Thymus (tissue), 11 donors: Measurements from ENCODE around the gene TMF1. TPM values are rescaled to one million over a fixed set of nuclear protein-coding genes. Genes with fewer than 3 reads are reported as not detected.

Experiments used
- DNase-seq, 9 donors: peaks; one replicate each; pipeline ENCODE4 v3.0.0-alpha.2; 2013; ENCODE audit warnings: low spot score in 9 of 9, low read depth in 6 of 9, missing footprints in 1 of 9
- H3K27ac ChIP-seq, 2 donors: one replicate each; pipeline ENCODE4 v1.5.1; 2013; ENCODE audit warnings: control low read depth in 1 of 2, low read depth in 1 of 2, low read length in 1 of 2, mild to moderate bottlenecking in 1 of 2, moderate library complexity in 1 of 2
- H3K27me3 ChIP-seq, 2 donors: one replicate each; pipeline ENCODE4 v1.5.1; 2013; ENCODE audit warnings: low read length in 1 of 2; ENCODE audit not compliant: control insufficient read depth in 2 of 2, insufficient read depth in 1 of 2
- H3K36me3 ChIP-seq, 2 donors: one replicate each; pipeline ENCODE4 v1.5.1; 2013; ENCODE audit warnings: low read length in 1 of 2, mild to moderate bottlenecking in 1 of 2, moderate library complexity in 1 of 2; ENCODE audit not compliant: control insufficient read depth in 2 of 2, insufficient read depth in 2 of 2
- H3K4me1 ChIP-seq, 2 donors: one replicate each; pipeline ENCODE4 v1.5.1; 2013; ENCODE audit warnings: low read length in 2 of 2; ENCODE audit not compliant: control insufficient read depth in 2 of 2, insufficient read depth in 2 of 2
- H3K4me3 ChIP-seq, 2 donors: one replicate each; pipeline ENCODE4 v1.5.1; 2013; ENCODE audit warnings: low read length in 2 of 2, control low read depth in 1 of 2, mild to moderate bottlenecking in 1 of 2
- H3K9me3 ChIP-seq, 2 donors: one replicate each; pipeline ENCODE4 v1.5.1; 2013; ENCODE audit warnings: low read length in 1 of 2, mild to moderate bottlenecking in 1 of 2; ENCODE audit not compliant: control insufficient read depth in 2 of 2, insufficient read depth in 1 of 2
- WGBS: extraction: QIAGEN DNeasy Blood & Tissue Kit; methylation state at CpG from one replicate; pipeline ENCODE4 v1.1.7; 2013; 5-methylcytosine and 5-hydroxymethylcytosine counted together
- polyA plus RNA-seq: library from polyadenylated mRNA; stranded (reverse); fragments of 200-250 nt; gene quantifications from one replicate; pipeline ENCODE4 v1.2.3, GENCODE V29; 2013
- total RNA-seq: library from RNA; stranded (reverse); fragments of 120-200 nt; gene quantifications from one replicate; pipeline ENCODE4 v1.2.4, GENCODE V29; 2013
- donor health status: healthy.

Gene TMF1
- total and polyA plus RNA-seq, 2 donors, result 13.6 to 21.2 TPM

GRCh38 chr3:69084326-69085167 is 32.4 kb upstream of the TMF1 start, which contains the start of gene ARL6IP5:
TSS of gene ARL6IP5 (plus strand) at chr3:69084937. CDS start at chr3:69085048, 111 bp downstream.
- peak; percentile 83 to 97 (median 92) for DNase-seq
- Histone ChIP-seq H3K4me1 (peaks cover 20 to 52% of the 10 kb centered on the region in 2 donors), H3K27me3 (no peaks in the 10 kb centered on the region), H3K36me3 (peaks cover under 1 to 15% of the 10 kb centered on the region in 2 donors), H3K4me3 (peak within 1 kb of the TSS; percentile 96 to 97), H3K9me3 (no peaks in the 10 kb centered on the region), H3K27ac (peak within 1 kb of the TSS; percentile 93 to 95)
- WGBS, result under 1% methylated on average over 32 of the region's 32 CpGs

GRCh38 chr3:69082805-69083204 is 30.7 kb upstream of the TMF1 start:
- peak in 4 of 9 donors; percentile 24 to 71 (median 40) for DNase-seq
- no peaks in the 10 kb centered on the region for H3K27me3 ChIP-seq
- H3K27ac ChIP-seq, result peak overlapping the region; percentile 52 to 79
- no peaks in the 10 kb centered on the region for H3K9me3 ChIP-seq
- H3K36me3 ChIP-seq, result peaks cover 0 to under 1% of the 10 kb centered on the region in 2 donors
- peaks cover 29 to 54% of the 10 kb centered on the region in 2 donors for H3K4me1 ChIP-seq
- H3K4me3 ChIP-seq, result no peak overlapping the region

GRCh38 chr3:69082361-69082760 is 30.2 kb upstream of the TMF1 start:
- Histone ChIP-seq H3K27me3 (no peaks in the 10 kb centered on the region), H3K36me3 (peaks cover 0 to 3% of the 10 kb centered on the region in 2 donors), H3K9me3 (no peaks in the 10 kb centered on the region), H3K4me3 (no peak overlapping the region), H3K27ac (peak overlapping the region; percentile 8 to 79), H3K4me1 (peaks cover 28 to 52% of the 10 kb centered on the region in 2 donors)
- DNase-seq, result no peak
- WGBS, result 83% methylated on average over 2 of the region's 2 CpGs

- H3K4me3 ChIP-seq, result no peak overlapping the region
- H3K27me3 ChIP-seq, result no peaks in the 10 kb centered on the region
- H3K9me3 ChIP-seq, result no peaks in the 10 kb centered on the region
- peaks cover 0 to 3% of the 10 kb centered on the region in 2 donors for H3K36me3 ChIP-seq
- peak overlapping the region in 1 of 2 donors; percentile 79 for H3K27ac ChIP-seq
- peaks cover 24 to 45% of the 10 kb centered on the region in 2 donors for H3K4me1 ChIP-seq
- 87% methylated on average over 5 of the region's 5 CpGs for WGBS
- DNase-seq, result no peak
Measured at GRCh38 chr3:69081583-69082262, 29.6 kb upstream of the TMF1 start.

GRCh38 chr3:69080233-69080920 is 28.2 kb upstream of the TMF1 start, which contains the start of gene UBA3:
TSS of gene UBA3 (minus strand) at chr3:69080365. CDS start at chr3:69080353, 12 bp downstream.
- H3K9me3 ChIP-seq, result no peaks in the 10 kb centered on the region
- WGBS, result 8% methylated on average over 37 of the region's 37 CpGs
- peak within 1 kb of the TSS; percentile 71 to 98 for H3K4me3 ChIP-seq
- peaks cover 17 to 34% of the 10 kb centered on the region in 2 donors for H3K4me1 ChIP-seq
- peaks cover 0 to 3% of the 10 kb centered on the region in 2 donors for H3K36me3 ChIP-seq
- peak within 1 kb of the TSS; percentile 46 to 81 for H3K27ac ChIP-seq
- no peaks in the 10 kb centered on the region for H3K27me3 ChIP-seq
- peak in 8 of 9 donors; percentile 67 to 94 (median 86) for DNase-seq

- H3K9me3 ChIP-seq, result no peaks in the 10 kb centered on the region
- peaks cover 0 to 6% of the 10 kb centered on the region in 2 donors for H3K36me3 ChIP-seq
- WGBS, result 8% methylated on average over 29 of the region's 29 CpGs
- H3K4me1 ChIP-seq, result peaks cover 15 to 33% of the 10 kb centered on the region in 2 donors
- peak overlapping the region; percentile 46 to 81 for H3K27ac ChIP-seq
- H3K27me3 ChIP-seq, result no peaks in the 10 kb centered on the region
- peak overlapping the region; percentile 71 to 98 for H3K4me3 ChIP-seq
- DNase-seq, result peak in 4 of 9 donors; percentile 16 to 50 (median 23)
Measured at GRCh38 chr3:69079269-69080159, 27.4 kb upstream of the TMF1 start.

GRCh38 chr3:69072928-69073327 is 20.8 kb upstream of the TMF1 start:
- no peaks in the 10 kb centered on the region for H3K9me3 ChIP-seq
- H3K36me3 ChIP-seq, result peaks cover 13 to 32% of the 10 kb centered on the region in 2 donors
- H3K27ac ChIP-seq, result no peak overlapping the region
- H3K27me3 ChIP-seq, result no peaks in the 10 kb centered on the region
- no peaks in the 10 kb centered on the region for H3K4me1 ChIP-seq
- no peak for DNase-seq
- no peak overlapping the region for H3K4me3 ChIP-seq
- 97% methylated on average over 3 of the region's 3 CpGs for WGBS

- Histone ChIP-seq H3K4me1 (peaks cover 0 to 9% of the 10 kb centered on the region in 2 donors), H3K4me3 (no peak overlapping the region), H3K27me3 (no peaks in the 10 kb centered on the region), H3K36me3 (peaks cover 18% of the 10 kb centered on the region in 2 donors), H3K9me3 (no peaks in the 10 kb centered on the region), H3K27ac (no peak overlapping the region)
- no peak for DNase-seq
- 85% methylated on average over 4 of the region's 4 CpGs for WGBS
Measured at GRCh38 chr3:69066121-69066520, 14.0 kb upstream of the TMF1 start.
